ENCODE measurements around the gene HRH2. TPM values are rescaled to one million over a fixed set of nuclear protein-coding genes. Genes with fewer than 3 reads are reported as not detected.

HRH2 gene
- polyA plus RNA-seq, 3 donors from 2014 or later, result 0.11 to 0.34 (median 0.14) TPM

Other genes starting within 250 kb of the HRH2 start
- not detected for gene DRD1, start 213.9 kb upstream of the HRH2 start, polyA plus RNA-seq
- 10 to 100 TPM; 24.4 to 40.3 (median 24.9) TPM for gene SFXN1, start 179.5 kb upstream of the HRH2 start, polyA plus RNA-seq
- gene CPLX2, start 213.5 kb downstream of the HRH2 start, polyA plus RNA-seq, result not detected

Data from immature natural killer cell (primary cell).